Measurements from ENCODE around the gene CDADC1. TPM values are rescaled to one million over a fixed set of nuclear protein-coding genes. Genes with fewer than 3 reads are reported as not detected.

CDADC1 gene
- total RNA-seq, 1 experiment from 2014 or later, result 7.9 TPM

DNA sequence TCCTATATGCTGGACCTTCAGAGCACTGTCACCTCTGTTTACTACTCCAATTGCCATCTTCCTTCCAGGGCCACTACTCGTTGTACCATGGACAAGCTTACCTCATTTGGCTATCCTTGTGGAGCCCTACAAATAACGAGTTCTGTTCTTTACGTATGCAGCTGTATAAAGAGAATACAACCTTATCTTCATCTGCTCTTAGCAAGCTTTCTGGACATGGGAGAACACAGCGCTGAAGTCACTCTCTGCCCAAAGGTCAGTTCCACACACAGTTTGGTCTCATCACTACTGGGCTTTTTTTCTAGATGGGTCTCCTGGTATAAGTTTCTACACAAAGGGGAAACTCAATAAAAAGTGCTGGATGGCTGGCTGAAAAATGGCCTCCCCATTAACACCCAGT, 88.9 kb downstream of the CDADC1 start:
- H3K4me3 ChIP-seq, result no peak overlapping the region
- H3K27me3 ChIP-seq, result no peaks in the 10 kb centered on the region
- no peaks in the 10 kb centered on the region for H3K9me3 ChIP-seq (replicated peaks)

DNA sequence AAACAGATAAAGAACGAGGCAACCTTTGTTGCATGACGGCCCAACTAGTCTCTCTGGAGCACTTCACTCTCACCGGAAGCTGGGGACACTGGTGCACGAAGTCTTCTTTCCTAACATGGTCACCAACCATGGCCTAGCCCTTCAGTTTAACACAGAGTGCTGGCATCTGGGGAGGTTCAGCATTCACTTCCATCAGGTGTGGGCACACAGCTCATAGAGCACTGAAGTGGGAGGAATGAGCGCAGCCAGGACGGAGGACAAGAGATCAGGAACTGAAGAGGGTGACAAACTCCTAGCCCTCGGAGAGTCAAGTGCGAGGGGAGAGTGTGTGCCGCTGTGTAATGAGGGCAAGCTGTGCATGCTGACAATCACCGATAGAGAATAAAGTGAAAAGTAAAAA, 92.4 kb downstream of the CDADC1 start:
- DNase-seq, result no peak
- no peak overlapping the region for H3K27ac ChIP-seq
- no peak overlapping the region for H3K4me3 ChIP-seq
- no peaks in the 10 kb centered on the region for H3K27me3 ChIP-seq
- no peaks in the 10 kb centered on the region for H3K9me3 ChIP-seq (replicated peaks)
- H3K36me3 ChIP-seq, result no peaks in the 10 kb centered on the region
- no peaks in the 10 kb centered on the region for H3K4me1 ChIP-seq

More for the DNA sequence above, 88.9 kb downstream of the CDADC1 start:
- Histone ChIP-seq H3K4me1 (no peaks in the 10 kb centered on the region), H3K27ac (no peak overlapping the region), H3K36me3 (no peaks in the 10 kb centered on the region)
- no peak for DNase-seq

DNA sequence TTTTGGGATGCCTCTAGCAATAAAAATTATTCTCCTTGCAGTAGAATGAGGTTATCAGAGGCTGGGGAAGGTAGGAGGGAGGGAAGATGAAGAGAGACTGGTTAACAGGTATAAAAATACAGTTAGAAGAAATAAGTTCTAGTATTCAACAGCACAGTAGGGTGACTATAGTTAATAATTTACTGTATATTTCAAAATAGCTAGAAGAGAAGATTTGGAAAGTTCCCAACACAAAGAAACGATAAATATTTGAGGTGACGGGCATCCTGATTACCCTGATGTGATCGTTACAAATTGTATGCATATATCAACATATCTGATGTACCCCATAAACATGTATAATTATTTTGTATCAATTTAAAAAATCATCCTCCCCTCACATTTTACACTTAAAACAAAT, 93.8 kb downstream of the CDADC1 start:
- Histone ChIP-seq H3K4me1 (no peaks in the 10 kb centered on the region), H3K4me3 (no peak overlapping the region), H3K9me3 (replicated peaks) (no peaks in the 10 kb centered on the region), H3K27me3 (no peaks in the 10 kb centered on the region), H3K27ac (no peak overlapping the region), H3K36me3 (no peaks in the 10 kb centered on the region)
- DNase-seq, result no peak

DNA sequence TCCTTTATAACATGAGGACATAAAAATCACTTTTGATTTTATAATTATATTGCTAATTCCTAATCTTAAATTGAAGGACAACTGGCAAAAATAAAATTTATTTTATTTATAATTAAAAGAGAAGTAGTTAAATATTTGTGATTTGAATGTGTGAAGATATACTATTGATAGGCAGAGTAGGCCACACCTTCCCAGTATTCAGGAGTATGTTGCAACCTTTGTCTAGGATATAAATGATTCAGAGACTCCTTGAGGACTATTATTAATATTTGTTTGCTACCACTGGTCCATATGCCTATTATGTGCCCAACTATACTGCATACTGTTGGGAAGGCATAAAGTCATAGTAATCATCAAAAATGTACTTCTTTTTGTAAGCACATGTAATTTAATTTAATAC, 94.2 kb downstream of the CDADC1 start:
- H3K4me1 ChIP-seq, result no peaks in the 10 kb centered on the region
- no peak overlapping the region for H3K27ac ChIP-seq
- no peaks in the 10 kb centered on the region for H3K36me3 ChIP-seq
- no peaks in the 10 kb centered on the region for H3K27me3 ChIP-seq
- no peak for DNase-seq
- no peak overlapping the region for H3K4me3 ChIP-seq
- no peaks in the 10 kb centered on the region for H3K9me3 ChIP-seq (replicated peaks)

DNA sequence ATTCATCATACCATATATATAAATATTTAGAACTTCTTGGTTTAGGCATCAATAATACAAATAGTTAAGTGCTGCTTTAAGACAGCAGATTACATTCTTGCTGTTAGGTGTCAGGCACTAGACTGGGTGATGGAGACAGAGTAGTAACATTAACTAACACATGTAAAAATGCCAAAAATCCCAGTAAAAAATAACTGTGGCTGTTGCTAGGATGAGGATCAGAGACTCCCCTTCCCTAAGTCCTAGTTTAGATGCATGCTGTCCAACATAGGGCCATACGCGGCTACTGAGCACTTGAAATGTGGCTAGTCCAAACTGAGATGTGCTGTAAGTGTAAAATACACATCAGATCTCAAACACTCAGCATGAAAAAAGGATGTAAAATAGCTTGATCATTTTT, 94.7 kb downstream of the CDADC1 start:
- H3K9me3 ChIP-seq (replicated peaks), result no peaks in the 10 kb centered on the region
- no peak for DNase-seq
- no peak overlapping the region for H3K27ac ChIP-seq
- no peak overlapping the region for H3K4me3 ChIP-seq
- H3K4me1 ChIP-seq, result no peaks in the 10 kb centered on the region
- no peaks in the 10 kb centered on the region for H3K36me3 ChIP-seq
- H3K27me3 ChIP-seq, result no peaks in the 10 kb centered on the region

Other genes starting within 250 kb of the CDADC1 start
- not detected in 2 replicates for gene MLNR, start 27.6 kb upstream of the CDADC1 start, total RNA-seq (2014; rRNA removed; shearing (Covaris generic))
- 2.4 and 3.3 TPM in 2 replicates for gene CAB39L, start 196.1 kb downstream of the CDADC1 start, total RNA-seq (2014; rRNA removed; shearing (Covaris generic))
- gene SETDB2, start 196.3 kb downstream of the CDADC1 start, total RNA-seq (2014; rRNA removed; shearing (Covaris generic)), result 8.9 and 10.9 TPM in 2 replicates
- not detected in 2 replicates for gene PHF11, start 248.0 kb downstream of the CDADC1 start, total RNA-seq (2014; rRNA removed; shearing (Covaris generic))